SK-N-SH (cell line): ENCODE results near the gene MEIS1.

Experiments used
- EZH2phosphoT487 ChIP-seq: fragments of 200-600 bp; sonication (generic); IDR thresholded peaks from 2 replicates; pipeline ENCODE4 v1.6.1; 2017; ENCODE audit warnings: low read depth, mixed run types, mild to moderate bottlenecking, antibody characterized with exemption, moderate library complexity, borderline replicate concordance
- FOSL2 ChIP-seq: IDR thresholded peaks from 2 replicates; pipeline ENCODE4 v1.4.0; 2012; ENCODE audit warnings: low read depth, mild to moderate bottlenecking, moderate library complexity, borderline replicate concordance
- JUND ChIP-seq: IDR thresholded peaks from 2 replicates; pipeline ENCODE4 v1.4.0; 2012
- POLR2AphosphoS5 ChIP-seq: IDR thresholded peaks from 2 replicates; pipeline ENCODE4 v1.6.1; 2012; ENCODE audit warnings: low read depth, low read length
- RAD21 ChIP-seq: IDR thresholded peaks from 2 replicates; pipeline ENCODE4 v1.6.1; 2012; ENCODE audit warnings: mild to moderate bottlenecking, low read length
- RFX5 ChIP-seq: IDR thresholded peaks from 2 replicates; pipeline ENCODE4 v1.6.1; 2012; ENCODE audit warnings: mild to moderate bottlenecking, improper control_type of control experiment, low read length
- SMC3 ChIP-seq: IDR thresholded peaks from 2 replicates; pipeline ENCODE4 v1.6.1; 2012; ENCODE audit warnings: low read depth, low read length, improper control_type of control experiment
- TF ChIP-seq, protein P1 (sequence below): fragments of 200-600 bp; sonication (generic); IDR thresholded peaks from 2 replicates; pipeline ENCODE4 v1.6.1; 2017; ENCODE audit warnings: antibody characterized with exemption, mild to moderate bottlenecking, moderate library complexity
- TF ChIP-seq, protein P2 (sequence below): IDR thresholded peaks from 2 replicates; pipeline ENCODE4 v1.4.0; 2012; ENCODE audit warnings: low read depth, borderline replicate concordance
- TF ChIP-seq, protein P3 (sequence below): IDR thresholded peaks from 2 replicates; pipeline ENCODE4; 2012
- TF ChIP-seq, protein P4 (sequence below): IDR thresholded peaks from 2 replicates; pipeline ENCODE4 v1.4.0; 2012; ENCODE audit warnings: low read depth

DNA sequence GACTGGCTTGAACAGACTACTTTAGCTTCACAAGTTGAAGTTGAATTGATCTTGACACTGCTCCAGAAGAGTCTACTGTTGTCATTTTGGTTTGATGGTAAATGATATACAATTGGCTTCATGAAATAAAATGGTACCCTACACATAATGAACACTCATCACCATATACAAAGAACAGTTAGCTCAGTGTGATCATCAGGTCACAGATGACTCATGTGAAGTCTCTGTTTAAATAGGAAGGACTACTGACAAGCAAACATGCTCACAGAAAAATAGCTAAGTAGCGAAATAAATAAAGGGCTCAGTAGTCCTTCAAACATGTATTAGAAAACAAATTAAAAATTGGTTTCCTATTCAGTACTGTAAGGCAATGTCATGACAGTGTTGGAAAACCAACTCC is 96.2 kb downstream of the MEIS1 start:
- TF ChIP-seq, protein P1, sequence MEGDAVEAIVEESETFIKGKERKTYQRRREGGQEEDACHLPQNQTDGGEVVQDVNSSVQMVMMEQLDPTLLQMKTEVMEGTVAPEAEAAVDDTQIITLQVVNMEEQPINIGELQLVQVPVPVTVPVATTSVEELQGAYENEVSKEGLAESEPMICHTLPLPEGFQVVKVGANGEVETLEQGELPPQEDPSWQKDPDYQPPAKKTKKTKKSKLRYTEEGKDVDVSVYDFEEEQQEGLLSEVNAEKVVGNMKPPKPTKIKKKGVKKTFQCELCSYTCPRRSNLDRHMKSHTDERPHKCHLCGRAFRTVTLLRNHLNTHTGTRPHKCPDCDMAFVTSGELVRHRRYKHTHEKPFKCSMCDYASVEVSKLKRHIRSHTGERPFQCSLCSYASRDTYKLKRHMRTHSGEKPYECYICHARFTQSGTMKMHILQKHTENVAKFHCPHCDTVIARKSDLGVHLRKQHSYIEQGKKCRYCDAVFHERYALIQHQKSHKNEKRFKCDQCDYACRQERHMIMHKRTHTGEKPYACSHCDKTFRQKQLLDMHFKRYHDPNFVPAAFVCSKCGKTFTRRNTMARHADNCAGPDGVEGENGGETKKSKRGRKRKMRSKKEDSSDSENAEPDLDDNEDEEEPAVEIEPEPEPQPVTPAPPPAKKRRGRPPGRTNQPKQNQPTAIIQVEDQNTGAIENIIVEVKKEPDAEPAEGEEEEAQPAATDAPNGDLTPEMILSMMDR: no peak
- TF ChIP-seq POLR2AphosphoS5: no peak
- TF ChIP-seq, protein P2, sequence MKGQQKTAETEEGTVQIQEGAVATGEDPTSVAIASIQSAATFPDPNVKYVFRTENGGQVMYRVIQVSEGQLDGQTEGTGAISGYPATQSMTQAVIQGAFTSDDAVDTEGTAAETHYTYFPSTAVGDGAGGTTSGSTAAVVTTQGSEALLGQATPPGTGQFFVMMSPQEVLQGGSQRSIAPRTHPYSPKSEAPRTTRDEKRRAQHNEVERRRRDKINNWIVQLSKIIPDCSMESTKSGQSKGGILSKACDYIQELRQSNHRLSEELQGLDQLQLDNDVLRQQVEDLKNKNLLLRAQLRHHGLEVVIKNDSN: no peak
- TF ChIP-seq RFX5: no peak
- TF ChIP-seq FOSL2: no peak
- TF ChIP-seq, protein P3, sequence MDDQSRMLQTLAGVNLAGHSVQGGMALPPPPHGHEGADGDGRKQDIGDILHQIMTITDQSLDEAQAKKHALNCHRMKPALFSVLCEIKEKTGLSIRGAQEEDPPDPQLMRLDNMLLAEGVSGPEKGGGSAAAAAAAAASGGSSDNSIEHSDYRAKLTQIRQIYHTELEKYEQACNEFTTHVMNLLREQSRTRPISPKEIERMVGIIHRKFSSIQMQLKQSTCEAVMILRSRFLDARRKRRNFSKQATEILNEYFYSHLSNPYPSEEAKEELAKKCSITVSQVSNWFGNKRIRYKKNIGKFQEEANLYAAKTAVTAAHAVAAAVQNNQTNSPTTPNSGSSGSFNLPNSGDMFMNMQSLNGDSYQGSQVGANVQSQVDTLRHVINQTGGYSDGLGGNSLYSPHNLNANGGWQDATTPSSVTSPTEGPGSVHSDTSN: no peak
- no peak for TF ChIP-seq SMC3
- TF ChIP-seq, protein P4, sequence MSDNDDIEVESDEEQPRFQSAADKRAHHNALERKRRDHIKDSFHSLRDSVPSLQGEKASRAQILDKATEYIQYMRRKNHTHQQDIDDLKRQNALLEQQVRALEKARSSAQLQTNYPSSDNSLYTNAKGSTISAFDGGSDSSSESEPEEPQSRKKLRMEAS: no peak
- TF ChIP-seq EZH2phosphoT487: no peak
- no peak for TF ChIP-seq JUND
- TF ChIP-seq RAD21: no peak
